Measurements from ENCODE around the gene PBX3. TPM values are rescaled to one million over a fixed set of nuclear protein-coding genes. Genes with fewer than 3 reads are reported as not detected.

PBX3 gene
- total RNA-seq, 1 experiment from 2014 or later: 46.0 TPM

DNA sequence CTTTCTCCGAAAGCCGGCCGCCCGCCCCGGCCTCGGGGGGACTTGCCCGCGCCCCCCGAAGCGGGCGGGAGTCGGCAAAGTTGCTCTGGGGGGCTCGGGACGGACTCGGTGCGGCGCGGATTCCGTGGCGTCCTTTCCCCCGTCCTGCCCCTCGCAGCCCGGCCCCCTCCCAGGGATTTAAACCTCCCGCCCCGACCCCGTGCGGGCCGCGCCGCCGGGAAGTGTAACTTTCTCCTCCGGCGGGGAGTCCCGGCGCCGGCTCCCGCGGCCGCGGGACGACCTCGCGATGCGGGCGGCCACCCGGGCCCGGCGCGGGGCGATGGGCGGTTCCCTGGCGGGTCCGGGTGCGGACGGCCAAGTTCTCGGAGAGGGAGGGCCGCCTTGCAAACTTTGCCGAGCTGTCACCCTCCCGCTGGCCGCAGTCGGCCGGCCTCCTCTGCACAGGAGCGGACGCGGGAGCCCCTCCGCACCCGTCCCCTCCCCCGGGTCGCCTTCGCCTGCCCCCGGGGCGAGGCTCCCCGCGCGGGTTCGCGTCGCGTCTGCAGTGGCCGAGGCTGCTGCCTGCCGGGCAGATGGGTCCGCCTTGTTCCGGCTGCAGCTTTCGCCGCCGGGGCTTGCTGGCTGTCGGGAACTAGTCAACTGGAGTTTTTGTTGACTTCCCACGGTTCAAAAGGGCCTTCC, 732 bp downstream of the PBX3 start:
- Histone ChIP-seq H3K23ac (ENCODE audit: insufficient read length, low read depth, low read length) (no peak overlapping the region), H3K9me3 (ENCODE audit: control insufficient read depth, low read depth, low read length) (no peaks in the 10 kb centered on the region), H3T11ph (ENCODE audit: low read length) (no peak overlapping the region), H4K8ac (replicated peaks; ENCODE audit: insufficient read length, low read depth, low read length) (no peak overlapping the region), H4K5ac (ENCODE audit: insufficient read length, low read depth, low read length) (no peak overlapping the region), H3K18ac (ENCODE audit: insufficient read length, low read depth, low read length) (peak overlapping the region; percentile 29), H2BK15ac (ENCODE audit: low read depth, low read length) (no peak overlapping the region), H3K4ac (ENCODE audit: low read depth, low read length) (no peak overlapping the region), H3K79me2 (ENCODE audit: insufficient read depth, low read length) (no peaks in the 10 kb centered on the region), H3K79me1 (ENCODE audit: insufficient read depth, low read depth, low read length, poor library complexity, severe bottlenecking) (no peaks in the 10 kb centered on the region), H2AK5ac (ENCODE audit: insufficient read length, low read length) (no peak overlapping the region), H2BK5ac (ENCODE audit: insufficient read length, low read length) (no peak overlapping the region), H4K20me1 (ENCODE audit: control insufficient read depth, insufficient read depth, insufficient read length) (no peaks in the 10 kb centered on the region), H4K91ac (ENCODE audit: insufficient read length, low read depth, low read length) (no peak overlapping the region), H3K23me2 (ENCODE audit: insufficient read length, low read depth, low read length, poor library complexity, severe bottlenecking) (peaks cover 16% of the 10 kb centered on the region), H3K4me2 (ENCODE audit: insufficient read depth, insufficient read length, low read length) (peak overlapping the region; percentile 78), H3K4me1 (ENCODE audit: insufficient read depth, low read length) (peaks cover 4% of the 10 kb centered on the region; the same call in 1 of the 2 replicates), H3K14ac (ENCODE audit: insufficient read depth, low read length) (peak overlapping the region; percentile 57), H2BK12ac (ENCODE audit: insufficient read length, low read depth, low read length) (no peak overlapping the region), H3K9ac (ENCODE audit: extremely low read depth, insufficient read length, low read length) (peak overlapping the region; percentile 49), H2AFZ (ENCODE audit: low read length) (no peak overlapping the region), H3K27me3 (ENCODE audit: insufficient read depth, low read length) (0 out of 2 replicates have a peak, but pooled peaks cover 1% of the 10 kb centered on the region), H3K56ac (ENCODE audit: insufficient read length, low read depth, low read length) (no peak overlapping the region), H2BK20ac (ENCODE audit: low read depth, low read length, poor library complexity, severe bottlenecking) (no peak overlapping the region), H2BK120ac (ENCODE audit: low read depth, low read length, poor library complexity, severe bottlenecking) (no peak overlapping the region), H3K27ac (ENCODE audit: insufficient read length, low read depth, low read length) (no peak overlapping the region)
- peaks cover 15% of the 10 kb centered on the region for H3K27me3 Mint-ChIP-seq (ENCODE audit: low read depth)
- WGBS (ENCODE audit: extremely low coverage, insufficient read length, low lambda C conversion rate): no CpG with 5 or more reads among the region's 88 CpGs
- no peaks in the 10 kb centered on the region; a peak in 1 of 5 replicates for H3K9me3 Mint-ChIP-seq
- peak overlapping the region in 1 of 3 experiments; percentile 88; a peak in 1 of 7 replicates for H3K27ac Mint-ChIP-seq
- no peak for TF ChIP-seq CTCF (conservative IDR thresholded peaks at IDR 0.05)
- DNase-seq: no peak
- peak overlapping the region; percentile 84 to 93 for H3K4me3 Mint-ChIP-seq
- peaks cover 10 to 18% (median 11%) of the 10 kb centered on the region in 3 experiments; a peak in 6 of 7 replicates for H3K36me3 Mint-ChIP-seq (ENCODE audit: insufficient read depth in 1 of 3, low read depth in 3 of 3)
- H3K4me1 Mint-ChIP-seq: peaks cover 47 to 54% of the 10 kb centered on the region in 2 experiments
